Measurements from ENCODE around the gene EPHA3. TPM values are rescaled to one million over a fixed set of nuclear protein-coding genes. Genes with fewer than 3 reads are reported as not detected.

Gene EPHA3
- total and polyA plus RNA-seq, 2 of the 4 experiments (the other 2 are of a cell fraction): 0.10 to 0.18 TPM

DNA sequence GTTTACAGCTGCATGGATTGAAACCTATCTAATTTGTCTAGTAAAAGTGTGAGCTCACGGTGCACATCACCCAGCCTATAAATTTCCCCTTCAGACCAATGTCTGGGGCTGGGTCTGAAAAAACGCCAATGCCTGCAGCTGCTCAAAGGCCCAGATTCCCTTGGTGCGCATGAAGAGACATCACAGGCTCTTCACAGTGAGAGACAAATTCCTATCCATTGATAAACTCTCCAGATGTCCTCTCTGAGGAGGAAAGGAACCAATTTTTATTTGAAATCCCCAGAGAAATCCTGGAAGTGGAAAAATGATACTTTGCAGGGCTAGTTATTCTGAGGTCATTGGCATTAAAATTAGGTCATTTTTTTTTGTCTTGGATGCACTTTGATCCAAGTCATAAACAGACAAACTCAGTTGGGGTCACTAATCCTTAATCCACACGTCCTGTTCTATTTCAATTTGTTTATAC is 360.5 kb downstream of the EPHA3 start:
- H3K36me3 ChIP-seq (ENCODE audit: control insufficient read depth, insufficient read depth, low read length): no peaks in the 10 kb centered on the region
- BruUV-seq (replicated peaks): no TSS peak
- H2AK9ac ChIP-seq (replicated peaks; ENCODE audit: low read depth, low read length, poor library complexity): no peak overlapping the region
- no peak overlapping the region for H3K23ac ChIP-seq (ENCODE audit: low read depth, low read length)
- no peak overlapping the region for H3K27ac ChIP-seq (ENCODE audit: insufficient read depth, low read length)
- H3K9me1 ChIP-seq (ENCODE audit: insufficient read depth, low read length): no peaks in the 10 kb centered on the region
- no peaks in the 10 kb centered on the region for H3K79me1 ChIP-seq (ENCODE audit: low read depth in 1 of 2, low read length in 2 of 2)
- H4K5ac ChIP-seq (ENCODE audit: low read depth, low read length): no peak overlapping the region
- no peaks in the 10 kb centered on the region for H3K9me3 ChIP-seq (ENCODE audit: control insufficient read depth, insufficient read depth, low read length)
- no peak overlapping the region for H2BK120ac ChIP-seq (ENCODE audit: low read depth, low read length)
- dilution Hi-C loops (cut with HindIII; ENCODE audit: low sequenced_read_pairs, unreplicated experiment): no loop called here
- no peaks in the 10 kb centered on the region for H3K27me3 ChIP-seq (ENCODE audit: control insufficient read depth, insufficient read depth, low read length)
- no peak overlapping the region for H3K9ac ChIP-seq (ENCODE audit: low read depth, low read length)
- H3K56ac ChIP-seq (ENCODE audit: extremely low read depth, insufficient read depth, low read length): no peak overlapping the region
- no peak overlapping the region for H2AK5ac ChIP-seq (ENCODE audit: low read depth, low read length)
- no peak for ATAC-seq (ENCODE audit: low read depth)
- TF ChIP-seq, protein P1, sequence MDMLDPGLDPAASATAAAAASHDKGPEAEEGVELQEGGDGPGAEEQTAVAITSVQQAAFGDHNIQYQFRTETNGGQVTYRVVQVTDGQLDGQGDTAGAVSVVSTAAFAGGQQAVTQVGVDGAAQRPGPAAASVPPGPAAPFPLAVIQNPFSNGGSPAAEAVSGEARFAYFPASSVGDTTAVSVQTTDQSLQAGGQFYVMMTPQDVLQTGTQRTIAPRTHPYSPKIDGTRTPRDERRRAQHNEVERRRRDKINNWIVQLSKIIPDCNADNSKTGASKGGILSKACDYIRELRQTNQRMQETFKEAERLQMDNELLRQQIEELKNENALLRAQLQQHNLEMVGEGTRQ (IDR thresholded peaks at IDR 0.05; ENCODE audit: low read depth, low read length): no peak
- TF ChIP-seq RFX5 (IDR thresholded peaks at IDR 0.05; ENCODE audit: low read depth, low read length) (no peak), POLR2A (IDR thresholded peaks at IDR 0.05; ENCODE audit: low read depth, low read length) (no peak), MAZ (IDR thresholded peaks at IDR 0.05; ENCODE audit: borderline replicate concordance, low read depth, low read length) (no peak), BHLHE40 (IDR thresholded peaks at IDR 0.05; ENCODE audit: low read depth, low read length) (no peak), RAD21 (IDR thresholded peaks at IDR 0.05; ENCODE audit: low read length) (no peak), MXI1 (IDR thresholded peaks at IDR 0.05; ENCODE audit: borderline replicate concordance, low read depth, low read length) (no peak), CHD1 (IDR thresholded peaks at IDR 0.05; ENCODE audit: low read depth, low read length) (no peak), SMC3 (IDR thresholded peaks at IDR 0.05; ENCODE audit: low read depth, low read length) (no peak), CEBPB (IDR thresholded peaks at IDR 0.05; ENCODE audit: low read depth, low read length) (no peak), RCOR1 (IDR thresholded peaks at IDR 0.05; ENCODE audit: insufficient replicate concordance, low read length) (no peak), NFE2L2 (IDR thresholded peaks at IDR 0.05; ENCODE audit: low read depth, low read length) (no peak), MAFK (IDR thresholded peaks at IDR 0.05; ENCODE audit: low read depth, low read length) (no peak), FOS (IDR thresholded peaks at IDR 0.05; ENCODE audit: low read depth, low read length) (no peak)
- TF ChIP-seq, protein P2, sequence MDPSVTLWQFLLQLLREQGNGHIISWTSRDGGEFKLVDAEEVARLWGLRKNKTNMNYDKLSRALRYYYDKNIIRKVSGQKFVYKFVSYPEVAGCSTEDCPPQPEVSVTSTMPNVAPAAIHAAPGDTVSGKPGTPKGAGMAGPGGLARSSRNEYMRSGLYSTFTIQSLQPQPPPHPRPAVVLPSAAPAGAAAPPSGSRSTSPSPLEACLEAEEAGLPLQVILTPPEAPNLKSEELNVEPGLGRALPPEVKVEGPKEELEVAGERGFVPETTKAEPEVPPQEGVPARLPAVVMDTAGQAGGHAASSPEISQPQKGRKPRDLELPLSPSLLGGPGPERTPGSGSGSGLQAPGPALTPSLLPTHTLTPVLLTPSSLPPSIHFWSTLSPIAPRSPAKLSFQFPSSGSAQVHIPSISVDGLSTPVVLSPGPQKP (IDR thresholded peaks at IDR 0.05; ENCODE audit: borderline replicate concordance, low read depth, low read length): no peak
- TF ChIP-seq, protein P3, sequence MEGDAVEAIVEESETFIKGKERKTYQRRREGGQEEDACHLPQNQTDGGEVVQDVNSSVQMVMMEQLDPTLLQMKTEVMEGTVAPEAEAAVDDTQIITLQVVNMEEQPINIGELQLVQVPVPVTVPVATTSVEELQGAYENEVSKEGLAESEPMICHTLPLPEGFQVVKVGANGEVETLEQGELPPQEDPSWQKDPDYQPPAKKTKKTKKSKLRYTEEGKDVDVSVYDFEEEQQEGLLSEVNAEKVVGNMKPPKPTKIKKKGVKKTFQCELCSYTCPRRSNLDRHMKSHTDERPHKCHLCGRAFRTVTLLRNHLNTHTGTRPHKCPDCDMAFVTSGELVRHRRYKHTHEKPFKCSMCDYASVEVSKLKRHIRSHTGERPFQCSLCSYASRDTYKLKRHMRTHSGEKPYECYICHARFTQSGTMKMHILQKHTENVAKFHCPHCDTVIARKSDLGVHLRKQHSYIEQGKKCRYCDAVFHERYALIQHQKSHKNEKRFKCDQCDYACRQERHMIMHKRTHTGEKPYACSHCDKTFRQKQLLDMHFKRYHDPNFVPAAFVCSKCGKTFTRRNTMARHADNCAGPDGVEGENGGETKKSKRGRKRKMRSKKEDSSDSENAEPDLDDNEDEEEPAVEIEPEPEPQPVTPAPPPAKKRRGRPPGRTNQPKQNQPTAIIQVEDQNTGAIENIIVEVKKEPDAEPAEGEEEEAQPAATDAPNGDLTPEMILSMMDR (conservative IDR thresholded peaks at IDR 0.05; ENCODE audit: low read depth, low read length): no peak
- no peak for DNase-seq
- ChIA-PET CTCF (no interaction called here), POLR2A (ENCODE audit: unreplicated experiment) (no interaction called here)
- no peak overlapping the region for H3K18ac ChIP-seq (ENCODE audit: low read depth, low read length)
- no peak overlapping the region for H2BK15ac ChIP-seq (ENCODE audit: low read depth, low read length)
- no peak overlapping the region for H2BK20ac ChIP-seq (ENCODE audit: low read depth, low read length)
- in situ Hi-C loops (cut with MboI; ENCODE audit: low sequenced_read_pairs): no loop called here
- no peak overlapping the region for H3K4me2 ChIP-seq (ENCODE audit: low read depth, low read length)
- H3K4me3 ChIP-seq (ENCODE audit: insufficient read depth, low read depth, low read length): no peak overlapping the region
- no peaks in the 10 kb centered on the region for H4K20me1 ChIP-seq (ENCODE audit: insufficient read depth, low read length)
- no peak overlapping the region for H2AFZ ChIP-seq (replicated peaks; ENCODE audit: low read length, poor library complexity)
- no peak overlapping the region for H3K14ac ChIP-seq (replicated peaks; ENCODE audit: low read depth, low read length)
- H3K4ac ChIP-seq (ENCODE audit: low read depth, low read length): no peak overlapping the region
- no CpG with 5 or more reads among the region's 4 CpGs for WGBS, 2 experiments (ENCODE audit: extremely low coverage in 2 of 2, insufficient read length in 1 of 2)
- no peak overlapping the region for H4K8ac ChIP-seq (ENCODE audit: low read depth in 2 of 2, low read length in 2 of 2)
- no peaks in the 10 kb centered on the region for H3K4me1 ChIP-seq (ENCODE audit: control insufficient read depth, insufficient read depth, low read length)
- H2BK5ac ChIP-seq (ENCODE audit: low read depth, low read length, poor library complexity, severe bottlenecking): no peak overlapping the region
- intact Hi-C loops (cut with micrococcal nuclease): no loop called here
- H4K91ac ChIP-seq (ENCODE audit: insufficient read depth, low read depth, low read length): no peak overlapping the region
